SK-N-SH (cell line): ENCODE results near the gene ANP32A. TPM values are rescaled to one million over a fixed set of nuclear protein-coding genes. Genes with fewer than 3 reads are reported as not detected.

Experiments
- CTCF ChIA-PET: fragments of 300-600, 350-600 bp; formaldehyde crosslinking; extraction: SDS; loops from one replicate; lab custom pipeline; 2021; lab: Yijun Ruan, JAX
- POLR2A ChIA-PET: fragments of 350-600 bp; sonication (Branson Sonifier 250); formaldehyde crosslinking; extraction: SDS; loops from one replicate; lab custom pipeline; 2020; ENCODE audit warnings: antibody characterized with exemption, inconsistent platforms; lab: Yijun Ruan, JAX
- DNase-seq: peaks from one replicate; pipeline ENCODE4 v3.0.0; 2012
- H2AFZ ChIP-seq: fragments of 200-600 bp; sonication (generic); 2 replicates; pipeline ENCODE4 v1.8.1; 2016; ENCODE audit warnings: antibody characterized with exemption, mild to moderate bottlenecking, low read depth
- H3F3A ChIP-seq: fragments of 200-600 bp; sonication (generic); replicated peaks from 2 replicates; pipeline ENCODE3; 2016; ENCODE audit warnings: antibody characterized with exemption, mild to moderate bottlenecking; ENCODE audit not compliant: insufficient read depth
- H3K27ac ChIP-seq, 2 experiments: fragments of 200-500 bp in 1 of 2; fragments of 200-600 bp in 1 of 2; sonication (Bioruptor generic) in 1 of 2; sonication (generic), shearing (Covaris generic) in 1 of 2; 2 replicates each; pipeline versions ENCODE4 v1.5.1 to v1.6.1; 2014 to 2016; ENCODE audit warnings: low read depth in 2 of 2, inconsistent platforms in 1 of 2, low read length in 1 of 2, mild to moderate bottlenecking in 1 of 2, mixed read lengths in 1 of 2
- H3K27me3 ChIP-seq: fragments of 200-600 bp; sonication (generic), shearing (Covaris generic); 2 replicates; pipeline ENCODE4 v1.6.1; 2016; ENCODE audit warnings: mixed run types; ENCODE audit not compliant: insufficient read depth
- H3K36me3 ChIP-seq, 2 experiments: fragments of 200-500 bp in 1 of 2; fragments of 200-600 bp in 1 of 2; sonication (Bioruptor generic) in 1 of 2; sonication (generic) in 1 of 2; replicated peaks in 1 of 2; 2 replicates each; pipeline versions ENCODE3 to v1.5.1; 2014 to 2016; ENCODE audit warnings: low read length in 1 of 2, mild to moderate bottlenecking in 1 of 2; ENCODE audit not compliant: insufficient read depth in 2 of 2, control insufficient read depth in 1 of 2
- H3K4me1 ChIP-seq, 2 experiments: fragments of 200-500 bp in 1 of 2; fragments of 200-600 bp in 1 of 2; sonication (Bioruptor generic) in 1 of 2; sonication (generic), shearing (Covaris generic) in 1 of 2; 2 replicates each; pipeline versions ENCODE4 v1.5.1 to v1.6.1; 2014 to 2016; ENCODE audit warnings: low read depth in 1 of 2, low read length in 1 of 2, mixed run types in 1 of 2; ENCODE audit not compliant: insufficient read depth in 2 of 2, control insufficient read depth in 1 of 2
- H3K4me2 ChIP-seq: fragments of 200-600 bp; sonication (generic), shearing (Covaris generic); 2 replicates; pipeline ENCODE4 v1.6.1; 2017; ENCODE audit warnings: mixed run types
- H3K4me3 ChIP-seq, 2 experiments: fragments of 200-500 bp in 1 of 2; fragments of 200-600 bp in 1 of 2; sonication (Bioruptor generic) in 1 of 2; sonication (generic), shearing (Covaris generic) in 1 of 2; 2 replicates each; pipeline versions ENCODE4 v1.5.1 to v1.8.1; 2014 to 2016; ENCODE audit warnings: low read depth in 2 of 2, inconsistent platforms in 1 of 2, low read length in 1 of 2, mild to moderate bottlenecking in 1 of 2, mixed read lengths in 1 of 2, moderate library complexity in 1 of 2
- H3K79me2 ChIP-seq: fragments of 200-600 bp; sonication (generic); 2 replicates; pipeline ENCODE4 v1.8.1; 2017; ENCODE audit warnings: mild to moderate bottlenecking; ENCODE audit not compliant: insufficient read depth
- H3K9ac ChIP-seq: fragments of 200-600 bp; sonication (generic); 2 replicates; pipeline ENCODE4 v1.6.1; 2017; ENCODE audit warnings: mixed run types
- H3K9me2 ChIP-seq: fragments of 200-600 bp; sonication (generic); 2 replicates; pipeline ENCODE4 v1.6.1; 2017; ENCODE audit warnings: mixed run types
- H3K9me3 ChIP-seq: fragments of 200-600 bp; sonication (generic); 2 replicates; pipeline ENCODE4 v1.6.1; 2017; ENCODE audit warnings: mixed run types, mild to moderate bottlenecking, moderate library complexity
- H4K20me1 ChIP-seq: fragments of 200-600 bp; sonication (generic); 2 replicates; pipeline ENCODE4 v1.6.1; 2017; ENCODE audit warnings: mild to moderate bottlenecking, mixed run types; ENCODE audit not compliant: insufficient read depth
- CTCF ChIP-seq: fragments of 200-600 bp; sonication (generic); IDR thresholded peaks from 2 replicates; pipeline ENCODE4 v1.6.1; 2017; ENCODE audit warnings: antibody characterized with exemption, mild to moderate bottlenecking, moderate library complexity
- EP300 ChIP-seq, 2 experiments: IDR thresholded peaks; 2 replicates each; pipeline versions ENCODE4 v1.4.0 to v1.6.1; 2012; ENCODE audit warnings: borderline replicate concordance in 1 of 2, low read depth in 1 of 2, low read length in 1 of 2
- FOSL2 ChIP-seq: IDR thresholded peaks from 2 replicates; pipeline ENCODE4 v1.4.0; 2012; ENCODE audit warnings: low read depth, mild to moderate bottlenecking, moderate library complexity, borderline replicate concordance
- IRF3 ChIP-seq: fragments of 150-350 bp; IDR thresholded peaks from 2 replicates; pipeline ENCODE4 v1.6.1; 2016; ENCODE audit warnings: mild to moderate bottlenecking, low read depth, low read length
- JUND ChIP-seq: IDR thresholded peaks from 2 replicates; pipeline ENCODE4 v1.4.0; 2012
- MXI1 ChIP-seq: IDR thresholded peaks from 2 replicates; pipeline ENCODE4 v1.6.1; 2012; ENCODE audit warnings: mild to moderate bottlenecking, low read depth, low read length, improper control_type of control experiment
- NFIC ChIP-seq: IDR thresholded peaks from 2 replicates; pipeline ENCODE4 v1.4.0; 2012; ENCODE audit warnings: borderline replicate concordance
- RAD21 ChIP-seq: IDR thresholded peaks from 2 replicates; pipeline ENCODE4 v1.6.1; 2012; ENCODE audit warnings: mild to moderate bottlenecking, low read length
- RCOR1 ChIP-seq: fragments of 150-350 bp; IDR thresholded peaks from 2 replicates; pipeline ENCODE4 v1.6.1; 2017; ENCODE audit warnings: antibody characterized with exemption, low read length
- RXRA ChIP-seq: IDR thresholded peaks from 2 replicates; pipeline ENCODE4 v1.4.0; 2012; ENCODE audit warnings: low read depth, mild to moderate bottlenecking, borderline replicate concordance
- SIN3A ChIP-seq: IDR thresholded peaks from 2 replicates; pipeline ENCODE4 v1.6.1; 2012; ENCODE audit warnings: low read depth, mild to moderate bottlenecking, low read length, moderate library complexity, borderline replicate concordance
- TAF1 ChIP-seq: IDR thresholded peaks from 2 replicates; pipeline ENCODE4 v1.6.1; 2012; ENCODE audit warnings: low read depth, mild to moderate bottlenecking, low read length, moderate library complexity, borderline replicate concordance
- TEAD4 ChIP-seq: IDR thresholded peaks from 2 replicates; pipeline ENCODE4 v1.4.0; 2012; ENCODE audit warnings: mild to moderate bottlenecking, borderline replicate concordance; ENCODE audit not compliant: insufficient read depth
- ZBTB33 ChIP-seq: IDR thresholded peaks from 2 replicates; pipeline ENCODE4 v1.4.0; 2012; ENCODE audit warnings: low read depth, borderline replicate concordance
- WGBS: methylation state at CpG from one replicate; pipeline ENCODE4 v1.1.6; 2017; ENCODE audit warnings: low lambda C conversion rate; 5-methylcytosine and 5-hydroxymethylcytosine counted together
- polyA plus RNA-seq, 3 experiments: library from polyadenylated mRNA; depleted of rRNA; stranded (reverse); fragments of >200 nt; gene quantifications; 2 replicates each; pipeline ENCODE4 v1.2.3, GENCODE V29; 2012
- TF ChIP-seq, protein P1 (sequence below): IDR thresholded peaks from 2 replicates; pipeline ENCODE4 v1.6.1; 2012; ENCODE audit warnings: mild to moderate bottlenecking, low read depth, low read length, moderate library complexity
- TF ChIP-seq, protein P2 (sequence below): fragments of 150-350 bp; IDR thresholded peaks from 2 replicates; pipeline ENCODE4 v1.6.1; 2017; ENCODE audit warnings: antibody characterized with exemption, low read length, low read depth, borderline replicate concordance
- TF ChIP-seq, protein P3 (sequence below): IDR thresholded peaks from 2 replicates; pipeline ENCODE4 v1.4.0; 2012; ENCODE audit warnings: low read depth

ANP32A gene
- polyA plus RNA-seq, 1 of the 3 experiments (the other 2 are of a cell fraction), result 58.4 TPM

- CTCF ChIA-PET, result interaction anchor here (0.9 to 2.5 kb wide), 3 partner anchors 8 to 67 kb away, joined by 4 to 12 read pairs (median 10); no protein-coding TSS in a partner anchor
- no peak overlapping the region for H3K4me3 ChIP-seq
- H3K9me3 ChIP-seq, result no peaks in the 10 kb centered on the region
- peak overlapping the region in 1 of 2 experiments; percentile 13; a peak in 1 of 4 replicates for H3K27ac ChIP-seq
- POLR2A ChIA-PET, result interaction anchor here (1.2 kb wide), 1 partner anchor 10 kb away, joined by 4 read pairs; no protein-coding TSS in a partner anchor
- H3K4me1 ChIP-seq, result peaks cover 6 to 60% of the 10 kb centered on the region in 2 experiments; a peak in 3 of 4 replicates
- H3K4me2 ChIP-seq, result no peak overlapping the region
- H3K9me2 ChIP-seq, result no peaks in the 10 kb centered on the region
- no peaks in the 10 kb centered on the region for H3F3A ChIP-seq
- H3K9ac ChIP-seq, result no peak overlapping the region
- WGBS, result 46% methylated on average over 2 of the region's 2 CpGs
- H4K20me1 ChIP-seq, result peaks cover 88% of the 10 kb centered on the region
- no peak for DNase-seq
- H3K27me3 ChIP-seq, result no peaks in the 10 kb centered on the region
- peaks cover 98% of the 10 kb centered on the region for H3K79me2 ChIP-seq
- no peak for TF ChIP-seq RCOR1
- no peak for TF ChIP-seq TAF1
- no peak for TF ChIP-seq MXI1
- no peak for TF ChIP-seq JUND
- TF ChIP-seq IRF3, result no peak
- TF ChIP-seq NFIC, result no peak
- no peak for TF ChIP-seq RXRA
- TF ChIP-seq, protein P1, sequence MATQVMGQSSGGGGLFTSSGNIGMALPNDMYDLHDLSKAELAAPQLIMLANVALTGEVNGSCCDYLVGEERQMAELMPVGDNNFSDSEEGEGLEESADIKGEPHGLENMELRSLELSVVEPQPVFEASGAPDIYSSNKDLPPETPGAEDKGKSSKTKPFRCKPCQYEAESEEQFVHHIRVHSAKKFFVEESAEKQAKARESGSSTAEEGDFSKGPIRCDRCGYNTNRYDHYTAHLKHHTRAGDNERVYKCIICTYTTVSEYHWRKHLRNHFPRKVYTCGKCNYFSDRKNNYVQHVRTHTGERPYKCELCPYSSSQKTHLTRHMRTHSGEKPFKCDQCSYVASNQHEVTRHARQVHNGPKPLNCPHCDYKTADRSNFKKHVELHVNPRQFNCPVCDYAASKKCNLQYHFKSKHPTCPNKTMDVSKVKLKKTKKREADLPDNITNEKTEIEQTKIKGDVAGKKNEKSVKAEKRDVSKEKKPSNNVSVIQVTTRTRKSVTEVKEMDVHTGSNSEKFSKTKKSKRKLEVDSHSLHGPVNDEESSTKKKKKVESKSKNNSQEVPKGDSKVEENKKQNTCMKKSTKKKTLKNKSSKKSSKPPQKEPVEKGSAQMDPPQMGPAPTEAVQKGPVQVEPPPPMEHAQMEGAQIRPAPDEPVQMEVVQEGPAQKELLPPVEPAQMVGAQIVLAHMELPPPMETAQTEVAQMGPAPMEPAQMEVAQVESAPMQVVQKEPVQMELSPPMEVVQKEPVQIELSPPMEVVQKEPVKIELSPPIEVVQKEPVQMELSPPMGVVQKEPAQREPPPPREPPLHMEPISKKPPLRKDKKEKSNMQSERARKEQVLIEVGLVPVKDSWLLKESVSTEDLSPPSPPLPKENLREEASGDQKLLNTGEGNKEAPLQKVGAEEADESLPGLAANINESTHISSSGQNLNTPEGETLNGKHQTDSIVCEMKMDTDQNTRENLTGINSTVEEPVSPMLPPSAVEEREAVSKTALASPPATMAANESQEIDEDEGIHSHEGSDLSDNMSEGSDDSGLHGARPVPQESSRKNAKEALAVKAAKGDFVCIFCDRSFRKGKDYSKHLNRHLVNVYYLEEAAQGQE, result no peak
- TF ChIP-seq CTCF, result no peak
- TF ChIP-seq RAD21, result no peak
- TF ChIP-seq TEAD4, result no peak
- no peak for TF ChIP-seq EP300 (IDR thresholded peaks at IDR 0.05; ENCODE audit: borderline replicate concordance in 1 of 2, low read depth in 1 of 2, low read length in 1 of 2)
- TF ChIP-seq, protein P2, sequence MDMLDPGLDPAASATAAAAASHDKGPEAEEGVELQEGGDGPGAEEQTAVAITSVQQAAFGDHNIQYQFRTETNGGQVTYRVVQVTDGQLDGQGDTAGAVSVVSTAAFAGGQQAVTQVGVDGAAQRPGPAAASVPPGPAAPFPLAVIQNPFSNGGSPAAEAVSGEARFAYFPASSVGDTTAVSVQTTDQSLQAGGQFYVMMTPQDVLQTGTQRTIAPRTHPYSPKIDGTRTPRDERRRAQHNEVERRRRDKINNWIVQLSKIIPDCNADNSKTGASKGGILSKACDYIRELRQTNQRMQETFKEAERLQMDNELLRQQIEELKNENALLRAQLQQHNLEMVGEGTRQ, result no peak
- TF ChIP-seq, protein P3, sequence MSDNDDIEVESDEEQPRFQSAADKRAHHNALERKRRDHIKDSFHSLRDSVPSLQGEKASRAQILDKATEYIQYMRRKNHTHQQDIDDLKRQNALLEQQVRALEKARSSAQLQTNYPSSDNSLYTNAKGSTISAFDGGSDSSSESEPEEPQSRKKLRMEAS, result no peak
- no peak for TF ChIP-seq ZBTB33
- TF ChIP-seq SIN3A, result no peak
- TF ChIP-seq FOSL2, result no peak
- peaks cover 3 to 9% of the 10 kb centered on the region in 2 experiments for H3K36me3 ChIP-seq
- H2AFZ ChIP-seq, result no peak overlapping the region
These were observed 12.6 kb downstream of the ANP32A start for GRCh38 chr15:68808091-68808490.
